Esophagus muscularis mucosa (tissue), 4 donors: ENCODE data around the gene CCL14.

Source experiments
- EP300 ChIP-seq: sonication (generic); formaldehyde crosslinking; IDR thresholded peaks from one replicate; pipeline ENCODE4 v1.6.1; 2017; ENCODE audit warnings: antibody characterized with exemption
- POLR2A ChIP-seq: fragments of 450-650 bp; IDR thresholded peaks from one replicate; pipeline ENCODE4 v1.6.1; 2017; ENCODE audit warnings: antibody characterized with exemption, moderate library complexity, mild to moderate bottlenecking, low read depth
- POLR2AphosphoS5 ChIP-seq, 2 donors: sonication (generic); formaldehyde crosslinking; IDR thresholded peaks; one replicate each; pipeline ENCODE4 v1.6.1; 2017; ENCODE audit warnings: antibody characterized with exemption in 2 of 2
- TF ChIP-seq, protein P1 (sequence below), 3 experiments: fragments of 200-600 bp in 2 of 3; fragments of 450-650 bp in 1 of 3; sonication (generic) in 2 of 3; IDR thresholded peaks; one replicate each; pipeline ENCODE4 v1.5.1; 2017 to 2019; ENCODE audit warnings: antibody characterized with exemption in 3 of 3, mild to moderate bottlenecking in 2 of 3, moderate library complexity in 1 of 3

DNA sequence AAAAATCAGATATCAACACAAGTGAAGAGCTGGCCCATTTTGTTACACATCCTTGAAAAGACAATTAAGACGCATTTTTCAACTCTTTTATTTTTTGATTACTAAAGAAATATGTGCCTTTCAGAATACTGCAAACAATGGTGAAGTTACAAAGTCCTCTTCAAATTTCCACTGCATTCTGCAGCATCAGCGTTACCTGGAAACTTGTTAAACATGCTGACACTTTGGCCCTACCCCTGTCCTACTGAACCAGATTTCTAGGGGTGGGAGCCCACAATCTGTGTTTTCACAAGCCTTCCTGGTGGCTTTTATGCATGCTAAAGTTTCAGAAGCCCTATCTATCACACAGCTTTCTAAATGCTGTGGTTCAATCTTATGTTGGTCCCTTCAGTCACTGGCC is 4.5 kb upstream of the CCL14 start:
- TF ChIP-seq, protein P1, sequence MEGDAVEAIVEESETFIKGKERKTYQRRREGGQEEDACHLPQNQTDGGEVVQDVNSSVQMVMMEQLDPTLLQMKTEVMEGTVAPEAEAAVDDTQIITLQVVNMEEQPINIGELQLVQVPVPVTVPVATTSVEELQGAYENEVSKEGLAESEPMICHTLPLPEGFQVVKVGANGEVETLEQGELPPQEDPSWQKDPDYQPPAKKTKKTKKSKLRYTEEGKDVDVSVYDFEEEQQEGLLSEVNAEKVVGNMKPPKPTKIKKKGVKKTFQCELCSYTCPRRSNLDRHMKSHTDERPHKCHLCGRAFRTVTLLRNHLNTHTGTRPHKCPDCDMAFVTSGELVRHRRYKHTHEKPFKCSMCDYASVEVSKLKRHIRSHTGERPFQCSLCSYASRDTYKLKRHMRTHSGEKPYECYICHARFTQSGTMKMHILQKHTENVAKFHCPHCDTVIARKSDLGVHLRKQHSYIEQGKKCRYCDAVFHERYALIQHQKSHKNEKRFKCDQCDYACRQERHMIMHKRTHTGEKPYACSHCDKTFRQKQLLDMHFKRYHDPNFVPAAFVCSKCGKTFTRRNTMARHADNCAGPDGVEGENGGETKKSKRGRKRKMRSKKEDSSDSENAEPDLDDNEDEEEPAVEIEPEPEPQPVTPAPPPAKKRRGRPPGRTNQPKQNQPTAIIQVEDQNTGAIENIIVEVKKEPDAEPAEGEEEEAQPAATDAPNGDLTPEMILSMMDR (IDR thresholded peaks at IDR 0.05): no peak
- no peak for TF ChIP-seq EP300
- TF ChIP-seq POLR2AphosphoS5 (IDR thresholded peaks at IDR 0.05): no peak
- TF ChIP-seq POLR2A: no peak
